HL-60 (cell line): Measurements from ENCODE around the gene BSN.

Experiments used
- GABPA ChIP-seq: IDR thresholded peaks from 2 replicates; pipeline ENCODE4 v1.6.1; 2012; ENCODE audit warnings: low read depth
- POLR2AphosphoS5 ChIP-seq: IDR thresholded peaks from 2 replicates; pipeline ENCODE4 v1.6.1; 2012; ENCODE audit warnings: low read depth
- SPI1 ChIP-seq: IDR thresholded peaks from 2 replicates; pipeline ENCODE4 v1.6.1; 2012; ENCODE audit warnings: low read depth, mild to moderate bottlenecking, borderline replicate concordance
- TF ChIP-seq, protein P1 (sequence below): IDR thresholded peaks from one replicate; pipeline ENCODE4 v1.5.1; 2011; ENCODE audit warnings: low read length, control low read depth, inconsistent platforms; ENCODE audit not compliant: insufficient read depth

DNA sequence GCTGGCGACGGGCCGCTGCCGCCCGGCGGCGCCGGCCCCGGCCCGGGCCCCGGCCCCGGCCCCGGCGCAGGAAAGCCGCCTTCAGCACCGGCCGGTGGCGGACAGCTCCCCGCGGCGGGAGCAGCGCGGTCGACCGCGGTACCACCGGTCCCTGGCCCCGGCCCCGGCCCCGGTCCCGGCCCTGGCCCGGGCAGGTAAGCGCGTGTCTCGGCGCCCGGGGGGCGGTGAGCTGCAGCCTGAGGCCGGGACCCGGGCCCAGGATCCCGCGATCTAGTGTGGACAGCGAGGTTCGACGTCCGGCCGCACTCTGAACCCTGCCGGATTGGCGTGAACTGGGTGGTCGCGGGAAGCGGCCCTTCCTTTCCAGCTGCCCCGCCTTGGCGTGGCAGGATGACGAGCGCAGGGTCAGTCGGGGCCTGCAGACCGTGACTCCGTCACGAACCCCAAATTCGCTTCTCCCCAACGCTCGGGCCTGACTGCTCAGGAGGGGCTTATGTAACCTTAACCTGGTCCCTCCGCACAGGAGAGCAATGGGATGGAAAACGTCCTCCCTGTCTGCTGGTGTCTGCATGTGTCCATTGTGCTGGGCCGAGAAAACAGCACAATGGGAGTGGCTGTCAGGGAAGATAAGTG is 472 bp downstream of the BSN start:
- TF ChIP-seq, protein P1, sequence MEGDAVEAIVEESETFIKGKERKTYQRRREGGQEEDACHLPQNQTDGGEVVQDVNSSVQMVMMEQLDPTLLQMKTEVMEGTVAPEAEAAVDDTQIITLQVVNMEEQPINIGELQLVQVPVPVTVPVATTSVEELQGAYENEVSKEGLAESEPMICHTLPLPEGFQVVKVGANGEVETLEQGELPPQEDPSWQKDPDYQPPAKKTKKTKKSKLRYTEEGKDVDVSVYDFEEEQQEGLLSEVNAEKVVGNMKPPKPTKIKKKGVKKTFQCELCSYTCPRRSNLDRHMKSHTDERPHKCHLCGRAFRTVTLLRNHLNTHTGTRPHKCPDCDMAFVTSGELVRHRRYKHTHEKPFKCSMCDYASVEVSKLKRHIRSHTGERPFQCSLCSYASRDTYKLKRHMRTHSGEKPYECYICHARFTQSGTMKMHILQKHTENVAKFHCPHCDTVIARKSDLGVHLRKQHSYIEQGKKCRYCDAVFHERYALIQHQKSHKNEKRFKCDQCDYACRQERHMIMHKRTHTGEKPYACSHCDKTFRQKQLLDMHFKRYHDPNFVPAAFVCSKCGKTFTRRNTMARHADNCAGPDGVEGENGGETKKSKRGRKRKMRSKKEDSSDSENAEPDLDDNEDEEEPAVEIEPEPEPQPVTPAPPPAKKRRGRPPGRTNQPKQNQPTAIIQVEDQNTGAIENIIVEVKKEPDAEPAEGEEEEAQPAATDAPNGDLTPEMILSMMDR = no peak
- no peak for TF ChIP-seq SPI1
- TF ChIP-seq POLR2AphosphoS5 = no peak
- TF ChIP-seq GABPA = no peak
